Spleen (tissue), 11 donors: ENCODE data around the gene MGMT. TPM values are rescaled to one million over a fixed set of nuclear protein-coding genes. Genes with fewer than 3 reads are reported as not detected.

ENCODE experiments used
- DNase-seq: peaks from one replicate; pipeline ENCODE4 v3.0.0-alpha.2; 2020
- H3K27ac ChIP-seq, 8 donors: fragments of 200-600 bp; sonication (generic) in 7 of 8; 1 replicate in 4 of 8; 2 replicates in 4 of 8; pipeline versions ENCODE4 v1.5.0 to v1.8.0; 2016 to 2021; ENCODE audit warnings: inconsistent platforms in 4 of 8, mild to moderate bottlenecking in 4 of 8, moderate library complexity in 1 of 8
- H3K27me3 ChIP-seq, 7 donors: fragments of 200-600 bp; sonication (generic) in 6 of 7; replicated peaks in 1 of 7; 1 replicate in 4 of 7; 2 replicates in 3 of 7; pipeline versions ENCODE4 v1.5.0 to v1.8.0; 2016 to 2021; ENCODE audit warnings: inconsistent platforms in 3 of 7, mild to moderate bottlenecking in 1 of 7
- H3K36me3 ChIP-seq, 6 donors: fragments of 200-600 bp; sonication (generic) in 5 of 6; 1 replicate in 4 of 6; 2 replicates in 2 of 6; pipeline versions ENCODE4 v1.5.0 to v1.8.0; 2016 to 2021; ENCODE audit warnings: inconsistent platforms in 2 of 6
- H3K4me1 ChIP-seq, 6 donors: fragments of 200-600 bp; sonication (generic) in 5 of 6; 1 replicate in 3 of 6; 2 replicates in 3 of 6; pipeline versions ENCODE4 v1.5.0 to v1.8.0; 2016 to 2021; ENCODE audit warnings: inconsistent platforms in 3 of 6
- H3K4me3 ChIP-seq, 8 donors: fragments of 200-600 bp; sonication (generic) in 7 of 8; 1 replicate in 4 of 8; 2 replicates in 4 of 8; pipeline versions ENCODE4 v1.5.0 to v1.8.0; 2016 to 2021; ENCODE audit warnings: inconsistent platforms in 4 of 8, mild to moderate bottlenecking in 4 of 8, moderate library complexity in 2 of 8
- H3K9me3 ChIP-seq, 8 donors: fragments of 200-600 bp; sonication (generic) in 7 of 8; 1 replicate in 4 of 8; 2 replicates in 4 of 8; pipeline versions ENCODE4 v1.5.0 to v1.8.0; 2016 to 2021; ENCODE audit warnings: inconsistent platforms in 4 of 8
- POLR2A ChIP-seq, 3 donors: fragments of 450-650 bp; IDR thresholded peaks; one replicate each; pipeline ENCODE4 v1.5.1; 2017; ENCODE audit warnings: antibody characterized with exemption in 3 of 3, mild to moderate bottlenecking in 1 of 3
- POLR2AphosphoS5 ChIP-seq, 3 donors: sonication (generic); formaldehyde crosslinking; IDR thresholded peaks; one replicate each; pipeline ENCODE4 v1.5.1; 2017; ENCODE audit warnings: antibody characterized with exemption in 3 of 3
- WGBS, 5 donors: extraction: QIAGEN DNeasy Blood & Tissue Kit in 3 of 5; methylation state at CpG; one replicate each; pipeline versions ENCODE4 v1.1.5 to v1.1.7; 2013 to 2018; 5-methylcytosine and 5-hydroxymethylcytosine counted together
- intact Hi-C: fragments of 100-400 bp; cut with DNase I; formaldehyde crosslinking; loops from one replicate; pipeline ENCODE4 v1.15.0; 2023; ENCODE audit warnings: low total_unique reads
- polyA plus RNA-seq, 3 donors: library from polyadenylated mRNA; stranded (reverse); fragments of 200-250 nt; gene quantifications; one replicate each; pipeline ENCODE4 v1.2.1, GENCODE V29; 2013
- total RNA-seq, 7 donors: library from RNA; depleted of rRNA in 3 of 7; stranded (reverse); fragments of >200 nt in 3 of 7; fragmentation: NEBNext Ultra II Directional in 4 of 7; extraction: Animal tissue kit (Norgen Biotek cat#: 25700) in 4 of 7; gene quantifications; one replicate each; pipeline versions ENCODE4 v1.1.0 to v1.2.1, GENCODE V29; 2016 to 2021
- TF ChIP-seq, protein P1 (sequence below), 11 experiments: fragments of 200-600 bp in 7 of 11; fragments of 450-650 bp in 4 of 11; sonication (generic) in 4 of 11; IDR thresholded peaks in 8 of 11; conservative IDR thresholded peaks in 3 of 11; 1 replicate in 7 of 11; 2 replicates in 4 of 11; pipeline versions ENCODE4 v1.4.0 to v1.8.0; 2016 to 2021; ENCODE audit warnings: antibody characterized with exemption in 11 of 11, inconsistent platforms in 4 of 11, mild to moderate bottlenecking in 1 of 11
- donor health status: healthy with polysubstance abuse.
- donor health status: DM: no; HTN: no; CAD: no; lungs with moderate emphysema.
- donor health status: DM: no; HTN: no; CAD: no.
- donor health status: Bipolar disorder and iron deficiency.
- donor health status: healthy.
- donor health status: DM: no; HTN: no; CAD: no.
- donor health status: DM: yes; HTN: yes; CAD: no.

MGMT gene
- total and polyA plus RNA-seq, 10 donors, result 14.3 to 33.4 (median 21.7) TPM

DNA sequence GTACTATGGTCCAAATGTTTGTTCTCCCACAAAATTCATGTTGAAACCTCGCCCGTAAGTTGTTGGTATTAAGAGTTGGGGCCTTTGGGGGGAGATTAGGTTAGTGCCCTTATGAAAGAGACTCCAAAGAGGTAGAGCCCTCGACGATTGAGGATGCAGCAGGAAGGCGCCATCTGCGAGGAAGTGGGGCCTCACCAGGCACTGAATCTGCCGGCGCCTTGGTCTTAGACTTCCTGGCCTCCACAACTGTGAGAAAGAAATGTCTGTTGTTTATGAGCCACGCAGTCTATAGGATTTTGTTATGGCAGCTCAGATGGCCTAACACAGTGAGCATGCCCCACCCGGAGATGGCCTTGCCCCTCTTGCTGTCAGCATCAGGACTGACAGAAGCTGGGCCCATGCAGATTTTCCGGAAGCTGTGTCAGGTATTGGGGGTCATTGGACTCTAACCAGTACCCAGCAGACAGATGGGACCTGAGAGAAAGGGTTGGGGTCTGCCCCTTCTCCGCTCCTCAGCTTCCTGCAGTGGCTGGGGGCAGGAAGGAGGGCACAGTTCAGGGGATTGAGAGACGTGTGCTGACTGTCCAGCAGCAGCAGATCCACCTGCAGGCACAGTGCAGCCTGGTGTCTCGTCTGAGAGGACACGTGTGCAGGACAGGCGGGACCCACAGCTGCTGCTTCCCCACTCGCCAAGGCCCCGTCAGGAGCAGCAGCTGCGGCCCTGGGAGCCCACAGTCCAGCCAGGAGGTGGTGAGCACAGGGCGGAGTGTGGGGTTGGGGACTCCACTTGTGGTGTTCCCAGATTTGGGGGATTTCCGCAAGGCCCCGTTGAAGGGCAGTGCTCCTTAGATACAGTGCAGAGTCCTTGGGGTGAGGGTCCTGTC, 47.8 kb downstream of the MGMT start:
- Histone ChIP-seq H3K4me1 (peaks cover 0 to 26% (median 1%) of the 10 kb centered on the region in 6 donors), H3K27me3 (no peaks in the 10 kb centered on the region), H3K4me3 (no peak overlapping the region), H3K36me3 (peaks cover 0 to 4% (median 0%) of the 10 kb centered on the region in 6 donors), H3K27ac (no peak overlapping the region), H3K9me3 (no peaks in the 10 kb centered on the region)
- intact Hi-C loops, result no loop called here
- TF ChIP-seq POLR2AphosphoS5 (IDR thresholded peaks at IDR 0.05) (no peak), POLR2A (IDR thresholded peaks at IDR 0.05) (no peak)
- TF ChIP-seq, protein P1, sequence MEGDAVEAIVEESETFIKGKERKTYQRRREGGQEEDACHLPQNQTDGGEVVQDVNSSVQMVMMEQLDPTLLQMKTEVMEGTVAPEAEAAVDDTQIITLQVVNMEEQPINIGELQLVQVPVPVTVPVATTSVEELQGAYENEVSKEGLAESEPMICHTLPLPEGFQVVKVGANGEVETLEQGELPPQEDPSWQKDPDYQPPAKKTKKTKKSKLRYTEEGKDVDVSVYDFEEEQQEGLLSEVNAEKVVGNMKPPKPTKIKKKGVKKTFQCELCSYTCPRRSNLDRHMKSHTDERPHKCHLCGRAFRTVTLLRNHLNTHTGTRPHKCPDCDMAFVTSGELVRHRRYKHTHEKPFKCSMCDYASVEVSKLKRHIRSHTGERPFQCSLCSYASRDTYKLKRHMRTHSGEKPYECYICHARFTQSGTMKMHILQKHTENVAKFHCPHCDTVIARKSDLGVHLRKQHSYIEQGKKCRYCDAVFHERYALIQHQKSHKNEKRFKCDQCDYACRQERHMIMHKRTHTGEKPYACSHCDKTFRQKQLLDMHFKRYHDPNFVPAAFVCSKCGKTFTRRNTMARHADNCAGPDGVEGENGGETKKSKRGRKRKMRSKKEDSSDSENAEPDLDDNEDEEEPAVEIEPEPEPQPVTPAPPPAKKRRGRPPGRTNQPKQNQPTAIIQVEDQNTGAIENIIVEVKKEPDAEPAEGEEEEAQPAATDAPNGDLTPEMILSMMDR (IDR thresholded peaks at IDR 0.05 in 8 of 11, conservative IDR thresholded peaks at IDR 0.05 in 3 of 11), result no peak
- WGBS, 5 donors, result 69 to 75% (median 71%) methylated on average over 21 to 22 of the region's 22 CpGs
- DNase-seq, result peak; percentile 68

DNA sequence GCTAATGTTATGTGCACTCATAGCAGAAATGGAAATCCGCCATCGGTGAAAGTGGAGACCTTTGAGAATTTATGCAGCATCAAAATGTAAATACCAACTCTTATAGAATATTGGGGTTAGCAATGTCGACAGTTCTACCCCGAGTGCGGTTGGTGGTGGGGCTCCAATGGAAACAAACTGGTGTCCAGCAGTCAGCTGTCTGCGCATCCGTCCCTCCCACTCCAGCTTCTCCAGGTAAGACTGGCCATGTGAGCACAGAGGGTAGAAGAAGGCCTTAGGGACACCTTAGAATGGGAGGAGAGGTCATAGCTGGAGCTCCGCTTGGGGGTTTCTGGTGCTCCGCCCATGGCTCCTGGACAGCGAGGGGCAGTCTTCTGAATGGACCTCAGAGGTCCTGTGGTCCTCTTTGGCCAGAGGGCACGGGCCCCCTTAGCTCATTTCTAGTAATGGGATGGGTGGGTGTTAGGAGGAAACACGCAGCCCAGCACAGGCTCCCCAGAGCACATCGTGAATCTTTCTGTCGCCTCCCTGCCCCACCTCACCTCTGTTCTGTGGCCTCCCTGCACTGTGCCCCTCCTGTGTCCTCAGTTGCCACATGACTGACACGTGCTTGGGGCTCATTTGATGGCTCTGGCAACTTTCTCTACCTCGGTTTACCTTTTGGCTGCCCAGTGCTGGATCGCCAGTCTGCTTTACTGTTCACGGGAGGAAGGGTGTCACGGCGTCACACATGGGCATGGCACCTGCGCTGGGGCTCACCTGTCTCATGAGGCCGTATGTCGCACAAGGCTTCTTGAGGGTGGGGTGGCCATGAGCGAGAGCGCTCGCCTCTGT, 50.0 kb downstream of the MGMT start:
- Histone ChIP-seq H3K36me3 (peaks cover 0 to 6% (median 0%) of the 10 kb centered on the region in 6 donors), H3K4me1 (peaks cover 0 to 26% (median 1%) of the 10 kb centered on the region in 6 donors), H3K9me3 (no peaks in the 10 kb centered on the region), H3K27ac (no peak overlapping the region), H3K4me3 (no peak overlapping the region), H3K27me3 (no peaks in the 10 kb centered on the region)
- TF ChIP-seq POLR2AphosphoS5 (IDR thresholded peaks at IDR 0.05) (no peak), POLR2A (IDR thresholded peaks at IDR 0.05) (no peak)
- TF ChIP-seq, protein P1 (IDR thresholded peaks at IDR 0.05 in 8 of 11, conservative IDR thresholded peaks at IDR 0.05 in 3 of 11), result no peak
- intact Hi-C loops, result no loop called here
- DNase-seq, result peak; percentile 66
- WGBS, 5 donors, result 90 to 96% (median 92%) methylated on average over 24 to 26 of the region's 26 CpGs

DNA sequence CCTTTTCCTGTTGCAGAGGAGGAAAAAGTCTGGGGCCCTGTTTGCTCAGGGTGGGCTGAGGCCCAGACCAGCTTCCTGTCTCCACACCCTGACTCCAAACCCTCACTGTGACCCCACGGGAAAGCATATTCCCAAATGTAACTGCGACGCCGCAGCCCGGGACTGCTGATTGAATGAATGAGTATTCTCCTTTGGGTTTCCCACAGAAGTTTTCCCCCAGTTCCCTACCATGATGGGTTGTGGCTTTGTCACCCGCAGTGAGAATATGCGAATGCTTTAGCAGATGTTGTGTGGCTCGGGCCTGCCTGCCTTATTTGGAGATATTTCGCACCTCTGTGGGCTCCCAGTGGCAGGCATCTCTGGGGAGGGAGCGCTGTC, 50.6 kb downstream of the MGMT start:
- H3K27ac ChIP-seq, result no peak overlapping the region
- no peak for TF ChIP-seq POLR2A (IDR thresholded peaks at IDR 0.05)
- no peak for TF ChIP-seq POLR2AphosphoS5 (IDR thresholded peaks at IDR 0.05)
- TF ChIP-seq, protein P1 (IDR thresholded peaks at IDR 0.05 in 8 of 11, conservative IDR thresholded peaks at IDR 0.05 in 3 of 11), result no peak
- H3K36me3 ChIP-seq, result peaks cover 0 to 6% (median 0%) of the 10 kb centered on the region in 6 donors
- intact Hi-C loops, result no loop called here
- no peak overlapping the region for H3K4me3 ChIP-seq
- no peaks in the 10 kb centered on the region for H3K9me3 ChIP-seq
- 59 to 84% (median 77%) methylated on average over 10 of the region's 10 CpGs for WGBS, 5 donors
- H3K27me3 ChIP-seq, result no peaks in the 10 kb centered on the region
- peaks cover 0 to 26% (median 1%) of the 10 kb centered on the region in 6 donors for H3K4me1 ChIP-seq
- DNase-seq, result no peak
